Measurements from ENCODE around the gene SOCS1. TPM values are rescaled to one million over a fixed set of nuclear protein-coding genes. Genes with fewer than 3 reads are reported as not detected.

Gene SOCS1
- total and polyA plus RNA-seq, 9 of the 15 experiments (the other 6 are each of a cell fraction or from before 2014, with no cell fraction given): 0.04 to 7.5 (median 2.3) TPM

GRCh38 chr16:11241480-11242204, 14.4 kb downstream of the SOCS1 start (continued):
- TF ChIP-seq MXD1 (CRISPR knock-in tag; IDR thresholded peaks at IDR 0.05; ENCODE audit: borderline replicate concordance, poor library complexity, severe bottlenecking) (no peak), NEUROD1 (IDR thresholded peaks at IDR 0.05; ENCODE audit: borderline replicate concordance, low read depth, low read length, partially characterized antibody) (no peak), STAT5A (IDR thresholded peaks at IDR 0.05; ENCODE audit: borderline replicate concordance, low read length) (no peak), NFIX (CRISPR knock-in tag; IDR thresholded peaks at IDR 0.05; ENCODE audit: low read depth) (no peak), FOXP4 (CRISPR knock-in tag; IDR thresholded peaks at IDR 0.05; ENCODE audit: borderline replicate concordance) (no peak), THRB (CRISPR knock-in tag; conservative IDR thresholded peaks at IDR 0.05) (0 out of 2 replicates have a peak, but pooled peaks have one; percentile 22)

Measured in K562 (cell line).